ENCODE data around the gene SLCO4A1. TPM values are rescaled to one million over a fixed set of nuclear protein-coding genes. Genes with fewer than 3 reads are reported as not detected.

SLCO4A1 gene
- total and polyA plus RNA-seq, 2 donors (not counting 3 experiments of a cell fraction or from before 2014, with no cell fraction given), result 1.4 to 4.1 TPM

GRCh38 chr20:62604796-62605195, 37.5 kb upstream of the SLCO4A1 start:
- dilution Hi-C loops (cut with MboI; ENCODE audit: extremely low pct_ligation_motif_present, low sequenced_read_pairs) (no loop called here), intact Hi-C loops (cut with micrococcal nuclease) (no loop called here)
- no peak for TF ChIP-seq EZH2 (IDR thresholded peaks at IDR 0.05; ENCODE audit: borderline replicate concordance, low read depth, low read length, severe bottlenecking)
- TF ChIP-seq MYC (IDR thresholded peaks at IDR 0.05; ENCODE audit: low read depth, low read length), result no peak
- TF ChIP-seq JUN (IDR thresholded peaks at IDR 0.05; ENCODE audit: borderline replicate concordance, insufficient read depth, insufficient read length, low read depth), result no peak
- Histone ChIP-seq H3K4me2 (ENCODE audit: insufficient read depth, low read length) (no peak overlapping the region), H3K9ac (replicated peaks; ENCODE audit: extremely low read depth, insufficient read depth, low read length) (no peak overlapping the region), H2AFZ (ENCODE audit: low read depth, low read length) (no peak overlapping the region), H3K27me3 (ENCODE audit: control insufficient read depth in 2 of 2, insufficient read depth in 2 of 2, low read length in 2 of 2) (no peaks in the 10 kb centered on the region), H3K9me3 (replicated peaks; ENCODE audit: control insufficient read depth, insufficient read depth, low read length) (no peaks in the 10 kb centered on the region), H4K20me1 (replicated peaks; ENCODE audit: control insufficient read depth, extremely low read depth, insufficient read depth, low read length) (no peaks in the 10 kb centered on the region), H3K4me3 (replicated peaks in 1 of 3; ENCODE audit: insufficient read depth in 1 of 3, low read depth in 1 of 3, low read length in 3 of 3) (no peak overlapping the region), H3K36me3 (ENCODE audit: control insufficient read depth in 2 of 2, extremely low read depth in 1 of 2, insufficient read depth in 2 of 2, low read length in 2 of 2) (no peaks in the 10 kb centered on the region), H3K79me2 (ENCODE audit: control insufficient read depth, insufficient read depth, low read length) (no peaks in the 10 kb centered on the region), H3K4me1 (ENCODE audit: control insufficient read depth, extremely low read depth, insufficient read depth, low read length) (peaks cover 16% of the 10 kb centered on the region), H3K9me1 (replicated peaks; ENCODE audit: control insufficient read depth, extremely low read depth, insufficient read depth, low read length) (no peaks in the 10 kb centered on the region), H3K27ac (ENCODE audit: insufficient read depth, low read depth, low read length) (no peak overlapping the region)
- no TSS peak for BruUV-seq (replicated peaks)
- no peak for DNase-seq (ENCODE audit: low read depth, low spot score)
- CTCF ChIA-PET, result interaction anchor here (0.6 to 2.1 kb wide), 2 partner anchors 13 to 218 kb away, joined by 4 to 25 read pairs; partner anchors contain the start of gene RPS21
- no peak for FAIRE-seq
- POLR2A ChIA-PET, result no interaction called here

DNA sequence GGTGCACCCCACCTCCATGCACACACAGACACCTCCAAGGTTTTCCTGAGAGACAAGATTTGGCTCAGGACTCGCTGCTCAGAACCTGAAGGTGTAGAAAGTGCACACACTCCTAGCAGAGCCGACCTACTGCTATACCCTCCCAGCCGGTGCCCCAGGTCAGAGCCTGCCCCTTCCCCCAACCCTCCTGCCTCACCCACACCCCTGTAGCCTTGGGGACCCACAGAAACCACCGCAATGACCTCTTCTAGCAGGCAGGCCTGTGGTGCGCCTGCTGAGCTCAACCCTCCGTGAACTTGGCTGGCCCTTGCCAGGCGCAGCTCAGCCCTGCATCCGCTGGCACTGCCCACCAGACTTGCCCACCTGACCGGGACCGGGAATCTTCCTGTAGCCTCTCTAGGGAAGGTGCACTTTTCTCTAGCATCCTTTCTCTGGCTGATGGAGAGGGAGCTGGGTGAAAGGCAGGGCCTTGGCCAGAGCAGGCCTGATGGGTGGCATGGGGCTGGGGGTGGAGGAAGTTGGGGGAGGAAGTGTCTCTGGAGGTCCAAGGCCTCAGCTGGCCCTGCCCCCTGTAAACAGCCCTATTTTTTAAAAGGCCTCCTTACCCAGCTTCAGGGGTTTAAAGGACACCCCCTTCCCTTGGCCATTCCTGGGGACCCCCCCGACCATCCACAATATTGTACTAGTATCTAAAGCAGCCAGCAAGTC, 36.9 kb upstream of the SLCO4A1 start:
- intact Hi-C loops (cut with micrococcal nuclease) (no loop called here), dilution Hi-C loops (cut with MboI; ENCODE audit: extremely low pct_ligation_motif_present, low sequenced_read_pairs) (no loop called here)
- no peaks in the 10 kb centered on the region for H3K9me3 ChIP-seq (replicated peaks; ENCODE audit: control insufficient read depth, insufficient read depth, low read length)
- no peaks in the 10 kb centered on the region for H3K36me3 ChIP-seq (ENCODE audit: control insufficient read depth in 2 of 2, extremely low read depth in 1 of 2, insufficient read depth in 2 of 2, low read length in 2 of 2)
- H3K4me1 ChIP-seq (ENCODE audit: control insufficient read depth, extremely low read depth, insufficient read depth, low read length), result peaks cover 16% of the 10 kb centered on the region
- DNase-seq (ENCODE audit: low read depth, low spot score) (no peak), FAIRE-seq (no peak)
- H4K20me1 ChIP-seq (replicated peaks; ENCODE audit: control insufficient read depth, extremely low read depth, insufficient read depth, low read length), result no peaks in the 10 kb centered on the region
- H3K4me2 ChIP-seq (ENCODE audit: insufficient read depth, low read length), result no peak overlapping the region
- H3K27me3 ChIP-seq (ENCODE audit: control insufficient read depth in 2 of 2, insufficient read depth in 2 of 2, low read length in 2 of 2), result no peaks in the 10 kb centered on the region
- no peaks in the 10 kb centered on the region for H3K9me1 ChIP-seq (replicated peaks; ENCODE audit: control insufficient read depth, extremely low read depth, insufficient read depth, low read length)
- no peak overlapping the region for H3K27ac ChIP-seq (ENCODE audit: insufficient read depth, low read depth, low read length)
- no peaks in the 10 kb centered on the region for H3K79me2 ChIP-seq (ENCODE audit: control insufficient read depth, insufficient read depth, low read length)
- ChIA-PET POLR2A (no interaction called here), CTCF (interaction anchor here (2.8 kb wide), 1 partner anchor 12 kb away, joined by 15 read pairs; no protein-coding TSS in a partner anchor)
- no peak for TF ChIP-seq FOS (IDR thresholded peaks at IDR 0.05; ENCODE audit: borderline replicate concordance, insufficient read depth, low read length)
- H3K4me3 ChIP-seq (replicated peaks in 1 of 3; ENCODE audit: insufficient read depth in 1 of 3, low read depth in 1 of 3, low read length in 3 of 3), result no peak overlapping the region
- no peak overlapping the region for H3K9ac ChIP-seq (replicated peaks; ENCODE audit: extremely low read depth, insufficient read depth, low read length)
- no peak overlapping the region for H2AFZ ChIP-seq (ENCODE audit: low read depth, low read length)
- BruUV-seq (replicated peaks), result no TSS peak
